ENCODE results near the gene CCDC120.

DNA sequence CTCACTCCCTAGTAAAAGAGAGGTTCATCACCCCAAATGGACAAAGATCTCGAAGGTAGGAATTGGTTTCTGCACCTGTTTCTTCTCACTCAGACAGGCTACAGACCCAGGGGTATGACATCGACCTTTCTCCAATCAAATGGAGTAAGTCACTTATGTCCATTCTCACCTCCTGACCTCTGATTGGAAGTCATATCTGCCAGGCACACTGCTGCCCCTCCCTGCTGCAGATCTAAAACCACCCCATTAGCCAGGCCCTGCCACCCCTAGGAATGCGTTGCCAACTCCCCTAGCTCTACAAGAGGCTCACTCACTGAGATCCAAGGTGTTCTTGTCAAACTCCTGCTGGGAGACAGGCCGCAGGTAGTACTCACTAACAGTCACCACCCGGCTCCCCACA is 57.9 kb downstream of the CCDC120 start:
- TF ChIP-seq, protein P1, sequence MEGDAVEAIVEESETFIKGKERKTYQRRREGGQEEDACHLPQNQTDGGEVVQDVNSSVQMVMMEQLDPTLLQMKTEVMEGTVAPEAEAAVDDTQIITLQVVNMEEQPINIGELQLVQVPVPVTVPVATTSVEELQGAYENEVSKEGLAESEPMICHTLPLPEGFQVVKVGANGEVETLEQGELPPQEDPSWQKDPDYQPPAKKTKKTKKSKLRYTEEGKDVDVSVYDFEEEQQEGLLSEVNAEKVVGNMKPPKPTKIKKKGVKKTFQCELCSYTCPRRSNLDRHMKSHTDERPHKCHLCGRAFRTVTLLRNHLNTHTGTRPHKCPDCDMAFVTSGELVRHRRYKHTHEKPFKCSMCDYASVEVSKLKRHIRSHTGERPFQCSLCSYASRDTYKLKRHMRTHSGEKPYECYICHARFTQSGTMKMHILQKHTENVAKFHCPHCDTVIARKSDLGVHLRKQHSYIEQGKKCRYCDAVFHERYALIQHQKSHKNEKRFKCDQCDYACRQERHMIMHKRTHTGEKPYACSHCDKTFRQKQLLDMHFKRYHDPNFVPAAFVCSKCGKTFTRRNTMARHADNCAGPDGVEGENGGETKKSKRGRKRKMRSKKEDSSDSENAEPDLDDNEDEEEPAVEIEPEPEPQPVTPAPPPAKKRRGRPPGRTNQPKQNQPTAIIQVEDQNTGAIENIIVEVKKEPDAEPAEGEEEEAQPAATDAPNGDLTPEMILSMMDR (IDR thresholded peaks at IDR 0.05), result no peak
- TF ChIP-seq POLR2A (IDR thresholded peaks at IDR 0.05) (no peak), POLR2AphosphoS5 (IDR thresholded peaks at IDR 0.05) (no peak)

Measured in transverse colon (tissue), 4 donors.